22Rv1 (cell line): Measurements from ENCODE around the gene VHLL.

Source experiments
- ZFX ChIP-seq: fragments of 450-650 bp; IDR thresholded peaks from 2 replicates; pipeline ENCODE4 v1.6.1; 2017; ENCODE audit warnings: antibody characterized with exemption, borderline replicate concordance
- TF ChIP-seq, protein P1 (sequence below): fragments of 450-650 bp; IDR thresholded peaks from 2 replicates; pipeline ENCODE4 v1.5.1; 2017; ENCODE audit warnings: mild to moderate bottlenecking

DNA sequence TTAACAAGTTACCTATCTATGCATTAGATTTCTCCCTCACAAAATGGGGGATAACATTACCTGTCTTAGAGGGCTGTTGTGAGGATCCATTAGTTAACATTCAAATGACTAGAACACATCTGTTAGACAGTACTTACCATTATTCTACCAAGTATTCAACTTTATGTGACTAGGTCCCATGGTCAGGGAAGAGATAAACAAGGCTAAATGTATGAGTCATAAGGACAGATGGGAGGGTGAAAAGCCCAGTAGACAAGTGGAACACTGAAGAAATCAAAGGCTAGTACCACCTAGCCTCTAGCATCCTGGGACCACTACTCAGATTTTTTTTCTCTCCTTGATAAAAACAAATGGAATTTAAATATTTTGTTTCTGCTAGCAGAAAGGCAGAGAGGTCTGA is 9.0 kb upstream of the VHLL start:
- TF ChIP-seq, protein P1, sequence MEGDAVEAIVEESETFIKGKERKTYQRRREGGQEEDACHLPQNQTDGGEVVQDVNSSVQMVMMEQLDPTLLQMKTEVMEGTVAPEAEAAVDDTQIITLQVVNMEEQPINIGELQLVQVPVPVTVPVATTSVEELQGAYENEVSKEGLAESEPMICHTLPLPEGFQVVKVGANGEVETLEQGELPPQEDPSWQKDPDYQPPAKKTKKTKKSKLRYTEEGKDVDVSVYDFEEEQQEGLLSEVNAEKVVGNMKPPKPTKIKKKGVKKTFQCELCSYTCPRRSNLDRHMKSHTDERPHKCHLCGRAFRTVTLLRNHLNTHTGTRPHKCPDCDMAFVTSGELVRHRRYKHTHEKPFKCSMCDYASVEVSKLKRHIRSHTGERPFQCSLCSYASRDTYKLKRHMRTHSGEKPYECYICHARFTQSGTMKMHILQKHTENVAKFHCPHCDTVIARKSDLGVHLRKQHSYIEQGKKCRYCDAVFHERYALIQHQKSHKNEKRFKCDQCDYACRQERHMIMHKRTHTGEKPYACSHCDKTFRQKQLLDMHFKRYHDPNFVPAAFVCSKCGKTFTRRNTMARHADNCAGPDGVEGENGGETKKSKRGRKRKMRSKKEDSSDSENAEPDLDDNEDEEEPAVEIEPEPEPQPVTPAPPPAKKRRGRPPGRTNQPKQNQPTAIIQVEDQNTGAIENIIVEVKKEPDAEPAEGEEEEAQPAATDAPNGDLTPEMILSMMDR, result no peak
- no peak for TF ChIP-seq ZFX
